ENCODE results near the gene SPSB1.

SPSB1 gene

DNA sequence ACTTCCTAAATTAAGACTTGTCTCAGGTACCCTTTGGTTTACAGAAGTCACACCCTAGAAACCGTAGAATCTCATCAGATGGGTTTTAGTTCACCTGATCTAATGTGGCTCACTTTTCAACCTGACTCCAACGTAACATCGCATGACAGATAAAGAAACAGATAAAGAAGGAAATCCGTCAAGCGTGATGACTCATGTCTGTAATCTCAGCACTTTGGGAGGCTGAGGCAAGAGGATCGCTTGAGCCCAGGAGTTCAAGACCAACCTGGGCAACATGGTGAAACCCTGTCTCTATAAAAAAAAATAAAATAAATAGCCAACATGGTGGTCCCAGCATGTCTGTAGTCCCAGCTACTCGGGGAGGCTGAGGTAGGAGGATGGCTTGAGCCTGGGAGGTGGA is 97.3 kb downstream of the SPSB1 start:
- ChIA-PET CTCF (no interaction called here), POLR2A (no interaction called here)
- H3K36me3 ChIP-seq (ENCODE audit: control insufficient read depth in 2 of 2, insufficient read depth in 1 of 2, low read length in 2 of 2) = no peaks in the 10 kb centered on the region
- TF ChIP-seq, protein P1, sequence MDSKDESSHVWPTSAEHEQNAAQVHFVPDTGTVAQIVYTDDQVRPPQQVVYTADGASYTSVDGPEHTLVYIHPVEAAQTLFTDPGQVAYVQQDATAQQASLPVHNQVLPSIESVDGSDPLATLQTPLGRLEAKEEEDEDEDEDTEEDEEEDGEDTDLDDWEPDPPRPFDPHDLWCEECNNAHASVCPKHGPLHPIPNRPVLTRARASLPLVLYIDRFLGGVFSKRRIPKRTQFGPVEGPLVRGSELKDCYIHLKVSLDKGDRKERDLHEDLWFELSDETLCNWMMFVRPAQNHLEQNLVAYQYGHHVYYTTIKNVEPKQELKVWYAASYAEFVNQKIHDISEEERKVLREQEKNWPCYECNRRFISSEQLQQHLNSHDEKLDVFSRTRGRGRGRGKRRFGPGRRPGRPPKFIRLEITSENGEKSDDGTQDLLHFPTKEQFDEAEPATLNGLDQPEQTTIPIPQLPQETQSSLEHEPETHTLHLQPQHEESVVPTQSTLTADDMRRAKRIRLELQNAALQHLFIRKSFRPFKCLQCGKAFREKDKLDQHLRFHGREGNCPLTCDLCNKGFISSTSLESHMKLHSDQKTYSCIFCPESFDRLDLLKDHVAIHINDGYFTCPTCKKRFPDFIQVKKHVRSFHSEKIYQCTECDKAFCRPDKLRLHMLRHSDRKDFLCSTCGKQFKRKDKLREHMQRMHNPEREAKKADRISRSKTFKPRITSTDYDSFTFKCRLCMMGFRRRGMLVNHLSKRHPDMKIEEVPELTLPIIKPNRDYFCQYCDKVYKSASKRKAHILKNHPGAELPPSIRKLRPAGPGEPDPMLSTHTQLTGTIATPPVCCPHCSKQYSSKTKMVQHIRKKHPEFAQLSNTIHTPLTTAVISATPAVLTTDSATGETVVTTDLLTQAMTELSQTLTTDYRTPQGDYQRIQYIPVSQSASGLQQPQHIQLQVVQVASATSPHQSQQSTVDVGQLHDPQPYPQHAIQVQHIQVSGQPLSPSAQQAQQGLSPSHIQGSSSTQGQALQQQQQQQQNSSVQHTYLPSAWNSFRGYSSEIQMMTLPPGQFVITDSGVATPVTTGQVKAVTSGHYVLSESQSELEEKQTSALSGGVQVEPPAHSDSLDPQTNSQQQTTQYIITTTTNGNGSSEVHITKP (tag by site-specific recombination; IDR thresholded peaks at IDR 0.05) = no peak
- TF ChIP-seq ZNF426 (tag by site-specific recombination; IDR thresholded peaks at IDR 0.05) (no peak), ZFP41 (tag by site-specific recombination; IDR thresholded peaks at IDR 0.05; ENCODE audit: borderline replicate concordance) (no peak), SCRT1 (tag by site-specific recombination; IDR thresholded peaks at IDR 0.05; ENCODE audit: borderline replicate concordance) (no peak), ZNF19 (tag by site-specific recombination; IDR thresholded peaks at IDR 0.05; ENCODE audit: low read depth) (no peak), ZFP37 (tag by site-specific recombination; IDR thresholded peaks at IDR 0.05) (no peak), ZNF155 (tag by site-specific recombination; IDR thresholded peaks at IDR 0.05) (no peak)
- no peaks in the 10 kb centered on the region for H3K4me1 ChIP-seq (ENCODE audit: control insufficient read depth, insufficient read depth, low read length)
- H3K9me3 ChIP-seq (ENCODE audit: control insufficient read depth, insufficient read depth, low read depth, low read length) = no peaks in the 10 kb centered on the region
- H3K4me3 ChIP-seq (ENCODE audit: low read depth, low read length) = no peak overlapping the region
- H3K27ac ChIP-seq (ENCODE audit: extremely low read depth, low read depth, low read length) = no peak overlapping the region

DNA sequence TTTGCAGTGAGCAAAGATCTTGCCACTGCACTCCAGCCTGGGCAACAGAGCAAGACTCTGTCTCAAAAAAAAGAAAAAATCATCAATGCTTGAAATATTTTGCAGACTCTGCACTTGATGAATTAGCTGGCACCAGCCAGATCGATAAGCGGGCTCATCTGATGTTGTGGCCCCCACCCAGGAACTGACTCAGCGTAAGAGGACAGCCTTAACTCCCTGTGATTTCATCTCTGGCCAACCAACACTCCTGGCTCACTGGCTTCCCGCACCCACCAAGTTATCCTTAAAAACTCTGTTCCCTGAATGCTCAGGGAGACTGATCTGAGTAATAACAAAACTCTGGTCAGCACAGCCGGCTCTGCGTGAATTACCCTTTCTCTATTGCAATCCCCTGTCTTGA is 98.9 kb downstream of the SPSB1 start:
- TF ChIP-seq ZNF514 (tag by site-specific recombination; IDR thresholded peaks at IDR 0.05) = no peak
- TF ChIP-seq, protein P2, sequence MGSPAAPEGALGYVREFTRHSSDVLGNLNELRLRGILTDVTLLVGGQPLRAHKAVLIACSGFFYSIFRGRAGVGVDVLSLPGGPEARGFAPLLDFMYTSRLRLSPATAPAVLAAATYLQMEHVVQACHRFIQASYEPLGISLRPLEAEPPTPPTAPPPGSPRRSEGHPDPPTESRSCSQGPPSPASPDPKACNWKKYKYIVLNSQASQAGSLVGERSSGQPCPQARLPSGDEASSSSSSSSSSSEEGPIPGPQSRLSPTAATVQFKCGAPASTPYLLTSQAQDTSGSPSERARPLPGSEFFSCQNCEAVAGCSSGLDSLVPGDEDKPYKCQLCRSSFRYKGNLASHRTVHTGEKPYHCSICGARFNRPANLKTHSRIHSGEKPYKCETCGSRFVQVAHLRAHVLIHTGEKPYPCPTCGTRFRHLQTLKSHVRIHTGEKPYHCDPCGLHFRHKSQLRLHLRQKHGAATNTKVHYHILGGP (tag by site-specific recombination; IDR thresholded peaks at IDR 0.05) = no peak
- no peak for TF ChIP-seq YY1 (tag by site-specific recombination; IDR thresholded peaks at IDR 0.05)
- no peak for TF ChIP-seq MYNN (tag by site-specific recombination; IDR thresholded peaks at IDR 0.05; ENCODE audit: borderline replicate concordance)
- TF ChIP-seq ZNF747 (tag by site-specific recombination; IDR thresholded peaks at IDR 0.05) = no peak
- TF ChIP-seq ZBTB17 (tag by site-specific recombination; IDR thresholded peaks at IDR 0.05) = no peak
- no peak for TF ChIP-seq OVOL3 (tag by site-specific recombination; IDR thresholded peaks at IDR 0.05)
- TF ChIP-seq, protein P3, sequence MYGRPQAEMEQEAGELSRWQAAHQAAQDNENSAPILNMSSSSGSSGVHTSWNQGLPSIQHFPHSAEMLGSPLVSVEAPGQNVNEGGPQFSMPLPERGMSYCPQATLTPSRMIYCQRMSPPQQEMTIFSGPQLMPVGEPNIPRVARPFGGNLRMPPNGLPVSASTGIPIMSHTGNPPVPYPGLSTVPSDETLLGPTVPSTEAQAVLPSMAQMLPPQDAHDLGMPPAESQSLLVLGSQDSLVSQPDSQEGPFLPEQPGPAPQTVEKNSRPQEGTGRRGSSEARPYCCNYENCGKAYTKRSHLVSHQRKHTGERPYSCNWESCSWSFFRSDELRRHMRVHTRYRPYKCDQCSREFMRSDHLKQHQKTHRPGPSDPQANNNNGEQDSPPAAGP (tag by site-specific recombination; IDR thresholded peaks at IDR 0.05) = no peak
- TF ChIP-seq, protein P4, sequence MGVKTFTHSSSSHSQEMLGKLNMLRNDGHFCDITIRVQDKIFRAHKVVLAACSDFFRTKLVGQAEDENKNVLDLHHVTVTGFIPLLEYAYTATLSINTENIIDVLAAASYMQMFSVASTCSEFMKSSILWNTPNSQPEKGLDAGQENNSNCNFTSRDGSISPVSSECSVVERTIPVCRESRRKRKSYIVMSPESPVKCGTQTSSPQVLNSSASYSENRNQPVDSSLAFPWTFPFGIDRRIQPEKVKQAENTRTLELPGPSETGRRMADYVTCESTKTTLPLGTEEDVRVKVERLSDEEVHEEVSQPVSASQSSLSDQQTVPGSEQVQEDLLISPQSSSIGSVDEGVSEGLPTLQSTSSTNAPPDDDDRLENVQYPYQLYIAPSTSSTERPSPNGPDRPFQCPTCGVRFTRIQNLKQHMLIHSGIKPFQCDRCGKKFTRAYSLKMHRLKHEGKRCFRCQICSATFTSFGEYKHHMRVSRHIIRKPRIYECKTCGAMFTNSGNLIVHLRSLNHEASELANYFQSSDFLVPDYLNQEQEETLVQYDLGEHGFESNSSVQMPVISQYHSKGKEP (tag by site-specific recombination; IDR thresholded peaks at IDR 0.05) = no peak
- no peak for TF ChIP-seq KLF1 (tag by site-specific recombination; IDR thresholded peaks at IDR 0.05)
- no peak for TF ChIP-seq SALL2 (tag by site-specific recombination; IDR thresholded peaks at IDR 0.05; ENCODE audit: borderline replicate concordance)
- TF ChIP-seq, protein P5, sequence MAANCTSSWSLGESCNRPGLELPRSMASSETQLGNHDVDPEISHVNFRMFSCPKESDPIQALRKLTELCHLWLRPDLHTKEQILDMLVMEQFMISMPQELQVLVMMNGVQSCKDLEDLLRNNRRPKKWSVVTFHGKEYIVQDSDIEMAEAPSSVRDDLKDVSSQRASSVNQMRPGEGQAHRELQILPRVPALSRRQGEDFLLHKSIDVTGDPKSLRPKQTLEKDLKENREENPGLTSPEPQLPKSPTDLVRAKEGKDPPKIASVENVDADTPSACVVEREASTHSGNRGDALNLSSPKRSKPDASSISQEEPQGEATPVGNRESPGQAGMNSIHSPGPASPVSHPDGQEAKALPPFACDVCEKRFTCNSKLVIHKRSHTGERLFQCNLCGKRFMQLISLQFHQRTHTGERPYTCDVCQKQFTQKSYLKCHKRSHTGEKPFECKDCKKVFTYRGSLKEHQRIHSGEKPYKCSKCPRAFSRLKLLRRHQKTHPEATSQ (tag by site-specific recombination; IDR thresholded peaks at IDR 0.05) = no peak
- no peak for TF ChIP-seq EGR2 (tag by site-specific recombination; IDR thresholded peaks at IDR 0.05; ENCODE audit: low read depth)
- TF ChIP-seq ZNF274 (IDR thresholded peaks at IDR 0.05; ENCODE audit: low read length) = no peak
- TF ChIP-seq ZNF274 (tag by site-specific recombination; IDR thresholded peaks at IDR 0.05; ENCODE audit: borderline replicate concordance) = no peak
- H3K9me3 ChIP-seq (ENCODE audit: control insufficient read depth, insufficient read depth, low read depth, low read length) = no peaks in the 10 kb centered on the region
- no peaks in the 10 kb centered on the region for H3K36me3 ChIP-seq (ENCODE audit: control insufficient read depth in 2 of 2, insufficient read depth in 1 of 2, low read length in 2 of 2)
- no peak overlapping the region for H3K4me3 ChIP-seq (ENCODE audit: low read depth, low read length)
- CTCF ChIA-PET = no interaction called here
- H3K27ac ChIP-seq (ENCODE audit: extremely low read depth, low read depth, low read length) = no peak overlapping the region
- no peaks in the 10 kb centered on the region for H3K4me1 ChIP-seq (ENCODE audit: control insufficient read depth, insufficient read depth, low read length)
- POLR2A ChIA-PET = no interaction called here
